Measurements from ENCODE around the gene TSHZ2. TPM values are rescaled to one million over a fixed set of nuclear protein-coding genes. Genes with fewer than 3 reads are reported as not detected.

The TSHZ2 gene
- total RNA-seq, 1 donor, result 3.6 TPM

DNA sequence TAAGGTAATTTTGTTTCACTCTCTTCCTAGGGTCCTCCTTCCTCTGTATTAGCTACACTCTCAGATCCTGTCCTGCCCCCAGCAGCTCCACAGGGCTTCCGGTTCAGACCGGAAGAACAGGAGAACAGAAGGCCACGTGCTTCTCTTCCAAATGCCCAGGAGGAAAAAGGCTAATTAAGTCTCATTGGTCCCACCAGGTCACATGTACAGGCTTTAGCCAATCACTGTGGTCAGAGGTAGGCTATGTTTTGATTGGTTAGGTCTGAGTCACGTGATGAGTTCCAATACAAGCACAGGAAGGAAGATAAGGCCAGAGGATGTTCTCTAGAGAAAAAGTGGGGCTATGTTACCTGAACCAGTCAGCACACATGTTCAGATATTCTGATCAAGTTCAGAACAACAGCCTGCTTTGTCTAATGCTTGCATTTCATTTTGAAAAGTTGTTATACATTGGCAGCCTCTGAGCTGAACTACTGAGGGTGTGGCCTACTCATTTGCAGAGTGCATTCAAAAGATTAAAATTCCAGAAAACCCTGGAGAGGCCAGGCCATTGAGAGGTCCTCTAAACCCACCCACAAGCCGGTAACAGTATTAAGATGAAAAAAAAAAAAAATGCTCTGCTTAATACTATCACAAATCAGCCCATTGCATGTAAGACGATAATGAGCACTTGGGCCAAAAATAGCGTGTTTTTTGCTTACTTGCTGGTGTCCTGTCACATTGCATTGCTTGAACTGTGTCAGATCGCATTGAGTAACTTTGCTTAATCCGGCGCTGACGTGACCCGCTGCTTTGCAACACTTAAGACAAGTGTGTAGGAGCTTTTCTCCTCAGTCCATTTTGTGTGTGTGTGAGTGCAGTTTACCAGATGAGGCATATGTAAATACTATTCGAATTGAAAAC, 170.3 kb downstream of the TSHZ2 start:
- TF ChIP-seq, protein P1, sequence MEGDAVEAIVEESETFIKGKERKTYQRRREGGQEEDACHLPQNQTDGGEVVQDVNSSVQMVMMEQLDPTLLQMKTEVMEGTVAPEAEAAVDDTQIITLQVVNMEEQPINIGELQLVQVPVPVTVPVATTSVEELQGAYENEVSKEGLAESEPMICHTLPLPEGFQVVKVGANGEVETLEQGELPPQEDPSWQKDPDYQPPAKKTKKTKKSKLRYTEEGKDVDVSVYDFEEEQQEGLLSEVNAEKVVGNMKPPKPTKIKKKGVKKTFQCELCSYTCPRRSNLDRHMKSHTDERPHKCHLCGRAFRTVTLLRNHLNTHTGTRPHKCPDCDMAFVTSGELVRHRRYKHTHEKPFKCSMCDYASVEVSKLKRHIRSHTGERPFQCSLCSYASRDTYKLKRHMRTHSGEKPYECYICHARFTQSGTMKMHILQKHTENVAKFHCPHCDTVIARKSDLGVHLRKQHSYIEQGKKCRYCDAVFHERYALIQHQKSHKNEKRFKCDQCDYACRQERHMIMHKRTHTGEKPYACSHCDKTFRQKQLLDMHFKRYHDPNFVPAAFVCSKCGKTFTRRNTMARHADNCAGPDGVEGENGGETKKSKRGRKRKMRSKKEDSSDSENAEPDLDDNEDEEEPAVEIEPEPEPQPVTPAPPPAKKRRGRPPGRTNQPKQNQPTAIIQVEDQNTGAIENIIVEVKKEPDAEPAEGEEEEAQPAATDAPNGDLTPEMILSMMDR (IDR thresholded peaks at IDR 0.05; ENCODE audit: extremely low read depth, low read depth, low read length), result no peak
- no peak for DNase-seq (ENCODE audit: insufficient read length, low spot score, missing footprints)
- H3K36me3 ChIP-seq (ENCODE audit: insufficient read depth, low read length), result no peaks in the 10 kb centered on the region
- H3K4me3 ChIP-seq (ENCODE audit: insufficient read depth, low read length), result no peak overlapping the region
- H4K20me1 ChIP-seq (ENCODE audit: insufficient read depth, low read length), result no peaks in the 10 kb centered on the region
- H3K79me2 ChIP-seq (ENCODE audit: insufficient read depth, low read length), result no peaks in the 10 kb centered on the region
- H2AFZ ChIP-seq (ENCODE audit: low read length), result no peak overlapping the region
- no peaks in the 10 kb centered on the region for H3K27me3 ChIP-seq (ENCODE audit: insufficient read depth, low read length)
- no peak overlapping the region for H3K4me2 ChIP-seq (ENCODE audit: insufficient read depth, low read length)
- no peaks in the 10 kb centered on the region for H3K9me3 ChIP-seq (ENCODE audit: low read depth, low read length)
- H3K27ac ChIP-seq (ENCODE audit: low read depth, low read length), result no peak overlapping the region
- no peaks in the 10 kb centered on the region for H3K4me1 ChIP-seq (ENCODE audit: insufficient read depth, low read length)

DNA sequence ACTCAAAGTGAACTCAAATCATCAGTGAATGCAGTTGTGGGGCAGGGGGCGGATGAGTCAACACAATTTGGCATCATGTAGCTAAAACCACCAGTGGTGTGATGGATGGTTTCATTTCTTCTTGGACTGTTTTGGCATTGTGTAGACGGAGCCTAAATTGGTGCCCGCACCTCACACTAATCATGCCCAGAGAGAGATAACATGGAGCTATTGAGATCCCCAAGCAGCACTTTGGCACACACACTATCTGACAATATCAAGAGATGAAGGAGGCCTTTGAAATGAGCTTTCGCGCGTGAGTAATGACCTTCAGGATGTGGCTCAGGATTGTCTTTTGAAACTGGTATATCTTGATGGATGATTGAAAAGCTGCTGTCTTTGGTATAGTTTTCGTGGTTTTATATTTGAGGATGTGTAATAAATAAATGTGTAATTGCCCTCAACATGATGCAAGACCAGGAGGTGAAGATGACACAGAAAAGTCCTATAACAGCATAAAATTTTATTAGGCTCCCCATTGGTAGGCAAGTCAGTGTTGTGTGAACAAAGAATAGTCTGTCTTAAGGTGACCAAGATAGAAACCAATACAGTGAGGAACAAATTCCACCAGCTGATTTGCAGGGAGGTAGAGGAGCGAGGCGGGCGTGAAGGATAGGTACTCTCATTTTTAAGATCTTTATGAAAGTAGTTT, 174.2 kb downstream of the TSHZ2 start:
- Histone ChIP-seq H3K36me3 (ENCODE audit: insufficient read depth, low read length) (no peaks in the 10 kb centered on the region), H3K27me3 (ENCODE audit: insufficient read depth, low read length) (no peaks in the 10 kb centered on the region), H4K20me1 (ENCODE audit: insufficient read depth, low read length) (no peaks in the 10 kb centered on the region), H3K4me2 (ENCODE audit: insufficient read depth, low read length) (no peak overlapping the region), H2AFZ (ENCODE audit: low read length) (no peak overlapping the region), H3K4me1 (ENCODE audit: insufficient read depth, low read length) (no peaks in the 10 kb centered on the region), H3K27ac (ENCODE audit: low read depth, low read length) (no peak overlapping the region), H3K9me3 (ENCODE audit: low read depth, low read length) (no peaks in the 10 kb centered on the region), H3K4me3 (ENCODE audit: insufficient read depth, low read length) (no peak overlapping the region), H3K79me2 (ENCODE audit: insufficient read depth, low read length) (no peaks in the 10 kb centered on the region)
- no peak for DNase-seq (ENCODE audit: insufficient read length, low spot score, missing footprints)
- TF ChIP-seq, protein P1 (IDR thresholded peaks at IDR 0.05; ENCODE audit: extremely low read depth, low read depth, low read length), result no peak

DNA sequence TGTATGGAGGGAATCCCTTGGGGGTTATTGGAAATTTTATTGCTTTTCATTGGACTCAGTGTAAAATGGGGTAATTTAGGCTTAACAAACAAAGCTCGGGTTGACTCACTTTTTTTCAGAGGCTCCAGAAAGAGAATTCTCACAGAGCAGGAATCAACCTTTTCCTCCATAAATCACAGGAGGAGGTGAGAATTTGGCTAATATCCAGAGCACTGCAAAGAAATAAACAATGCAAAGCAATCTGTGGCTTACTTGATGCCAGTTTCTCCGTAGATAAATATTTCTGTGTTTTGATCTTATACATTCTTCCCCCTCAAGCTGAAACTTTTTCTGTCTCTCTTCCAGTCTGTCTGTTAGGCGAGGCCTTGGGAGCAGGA, 176.6 kb downstream of the TSHZ2 start:
- Histone ChIP-seq H3K4me1 (ENCODE audit: insufficient read depth, low read length) (no peaks in the 10 kb centered on the region), H3K27ac (ENCODE audit: low read depth, low read length) (no peak overlapping the region), H3K36me3 (ENCODE audit: insufficient read depth, low read length) (no peaks in the 10 kb centered on the region), H3K27me3 (ENCODE audit: insufficient read depth, low read length) (no peaks in the 10 kb centered on the region), H3K79me2 (ENCODE audit: insufficient read depth, low read length) (no peaks in the 10 kb centered on the region), H3K9me3 (ENCODE audit: low read depth, low read length) (no peaks in the 10 kb centered on the region), H2AFZ (ENCODE audit: low read length) (no peak overlapping the region), H3K4me3 (ENCODE audit: insufficient read depth, low read length) (no peak overlapping the region), H4K20me1 (ENCODE audit: insufficient read depth, low read length) (no peaks in the 10 kb centered on the region), H3K4me2 (ENCODE audit: insufficient read depth, low read length) (no peak overlapping the region)
- TF ChIP-seq, protein P1 (IDR thresholded peaks at IDR 0.05; ENCODE audit: extremely low read depth, low read depth, low read length), result no peak
- DNase-seq (ENCODE audit: insufficient read length, low spot score, missing footprints), result no peak
